ENCODE measurements around the gene PNMA8C. TPM values are rescaled to one million over a fixed set of nuclear protein-coding genes. Genes with fewer than 3 reads are reported as not detected.

Gene PNMA8C
- total RNA-seq, 2 experiments from 2014 or later = not detected

GRCh38 chr19:46453661-46454060, 24.9 kb upstream of the PNMA8C start:
- Histone ChIP-seq H3K27me3 (ENCODE audit: control insufficient read depth in 1 of 2, insufficient read depth in 2 of 2, low read length in 2 of 2) (no peaks in the 10 kb centered on the region), H3K9me3 (ENCODE audit: control insufficient read depth in 1 of 2, insufficient read depth in 1 of 2, low read length in 2 of 2) (peaks cover 5 to 7% of the 10 kb centered on the region in 2 experiments), H3K4me3 (ENCODE audit: low read length) (no peak overlapping the region), H3K4me1 (ENCODE audit: insufficient read depth, low read length) (no peaks in the 10 kb centered on the region), H3K36me3 (ENCODE audit: insufficient read depth, low read length) (no peaks in the 10 kb centered on the region), H3K27ac (ENCODE audit: low read depth in 1 of 2, low read length in 2 of 2) (no peak overlapping the region)
- no peaks in the 10 kb centered on the region for H3K4me1 Mint-ChIP-seq (ENCODE audit: low read depth)
- ChIA-PET CTCF (no interaction called here), POLR2A (no interaction called here)
- H3K36me3 Mint-ChIP-seq (ENCODE audit: low read depth) = no peaks in the 10 kb centered on the region
- H3K27ac Mint-ChIP-seq = no peak overlapping the region
- intact Hi-C loops (cut with DNase I, micrococcal nuclease) = no loop called here
- DNase-seq (no peak), ATAC-seq (ENCODE audit: poor library complexity) (no peak)
- TF ChIP-seq CTCF (IDR thresholded peaks at IDR 0.05) = no peak
- H3K9me3 Mint-ChIP-seq = peaks cover 7% of the 10 kb centered on the region
- H3K27me3 Mint-ChIP-seq = peaks cover 51% of the 10 kb centered on the region
- no peak overlapping the region for H3K4me3 Mint-ChIP-seq

- CTCF ChIA-PET = no interaction called here
- no peak for DNase-seq
These were observed 23.4 kb upstream of the PNMA8C start for GRCh38 chr19:46452186-46452585.

GRCh38 chr19:46451352-46451751, 22.6 kb upstream of the PNMA8C start:
- Histone ChIP-seq H3K36me3 (ENCODE audit: insufficient read depth, low read length) (no peaks in the 10 kb centered on the region), H3K4me3 (ENCODE audit: low read length) (no peak overlapping the region), H3K27ac (ENCODE audit: low read depth in 1 of 2, low read length in 2 of 2) (no peak overlapping the region), H3K9me3 (ENCODE audit: control insufficient read depth in 1 of 2, insufficient read depth in 1 of 2, low read length in 2 of 2) (peaks cover 5 to 7% of the 10 kb centered on the region in 2 experiments), H3K4me1 (ENCODE audit: insufficient read depth, low read length) (no peaks in the 10 kb centered on the region), H3K27me3 (ENCODE audit: control insufficient read depth in 1 of 2, insufficient read depth in 2 of 2, low read length in 2 of 2) (no peaks in the 10 kb centered on the region)
- no peaks in the 10 kb centered on the region for H3K36me3 Mint-ChIP-seq (ENCODE audit: low read depth)
- no peaks in the 10 kb centered on the region for H3K4me1 Mint-ChIP-seq (ENCODE audit: low read depth)
- ATAC-seq (ENCODE audit: poor library complexity) = no peak
- ChIA-PET POLR2A (no interaction called here), CTCF (no interaction called here)
- peaks cover 7% of the 10 kb centered on the region for H3K9me3 Mint-ChIP-seq
- no peak overlapping the region for H3K4me3 Mint-ChIP-seq
- peaks cover 47% of the 10 kb centered on the region for H3K27me3 Mint-ChIP-seq
- no peak overlapping the region for H3K27ac Mint-ChIP-seq
- DNase-seq = no peak
- intact Hi-C loops (cut with DNase I, micrococcal nuclease) = no loop called here
- no peak for TF ChIP-seq CTCF (IDR thresholded peaks at IDR 0.05)

More at GRCh38 chr19:46452186-46452585, 23.4 kb upstream of the PNMA8C start:
- TF ChIP-seq CTCF (IDR thresholded peaks at IDR 0.05) = no peak
- H3K4me3 Mint-ChIP-seq = no peak overlapping the region
- H3K36me3 Mint-ChIP-seq (ENCODE audit: low read depth) = no peaks in the 10 kb centered on the region
- Histone ChIP-seq H3K36me3 (ENCODE audit: insufficient read depth, low read length) (no peaks in the 10 kb centered on the region), H3K27ac (ENCODE audit: low read depth in 1 of 2, low read length in 2 of 2) (no peak overlapping the region), H3K4me1 (ENCODE audit: insufficient read depth, low read length) (no peaks in the 10 kb centered on the region), H3K27me3 (ENCODE audit: control insufficient read depth in 1 of 2, insufficient read depth in 2 of 2, low read length in 2 of 2) (no peaks in the 10 kb centered on the region), H3K4me3 (ENCODE audit: low read length) (no peak overlapping the region), H3K9me3 (ENCODE audit: control insufficient read depth in 1 of 2, insufficient read depth in 1 of 2, low read length in 2 of 2) (peaks cover 5 to 7% of the 10 kb centered on the region in 2 experiments)
- no peaks in the 10 kb centered on the region for H3K4me1 Mint-ChIP-seq (ENCODE audit: low read depth)
- peaks cover 47% of the 10 kb centered on the region for H3K27me3 Mint-ChIP-seq
- no peak for ATAC-seq (ENCODE audit: poor library complexity)
- H3K9me3 Mint-ChIP-seq = peaks cover 7% of the 10 kb centered on the region
- H3K27ac Mint-ChIP-seq = no peak overlapping the region
- intact Hi-C loops (cut with DNase I, micrococcal nuclease) = no loop called here
- POLR2A ChIA-PET = no interaction called here
